Kidney (tissue), 14 donors: ENCODE data around the gene ALDH8A1. TPM values are rescaled to one million over a fixed set of nuclear protein-coding genes. Genes with fewer than 3 reads are reported as not detected.

Experiments used
- DNase-seq, 5 donors: peaks; one replicate each; pipeline ENCODE4 v3.0.0-alpha.2; 2013 to 2020
- FAIRE-seq: peaks from 2 replicates; lab custom pipeline; 2012; peaks lifted over from hg19 to GRCh38; lab: Jason Lieb, UNC
- H3K27ac ChIP-seq, 2 donors: one replicate each; pipeline ENCODE4 v1.7.0; 2013; ENCODE audit warnings: low read depth in 2 of 2, low read length in 2 of 2, inconsistent platforms in 1 of 2
- H3K27me3 ChIP-seq: one replicate; pipeline ENCODE4 v1.7.1; 2013; ENCODE audit warnings: low read length, inconsistent platforms; ENCODE audit not compliant: control insufficient read depth, insufficient read depth
- H3K36me3 ChIP-seq, 3 donors: one replicate each; pipeline versions ENCODE4 v1.7.0 to v1.7.1; 2013; ENCODE audit warnings: low read length in 3 of 3, control low read depth in 1 of 3, inconsistent platforms in 1 of 3; ENCODE audit not compliant: insufficient read depth in 3 of 3, control insufficient read depth in 2 of 3
- H3K4me1 ChIP-seq, 3 donors: one replicate each; pipeline versions ENCODE4 v1.7.0 to v1.7.1; 2013; ENCODE audit warnings: low read length in 3 of 3, inconsistent platforms in 1 of 3, low read depth in 1 of 3; ENCODE audit not compliant: control insufficient read depth in 2 of 3, insufficient read depth in 2 of 3
- H3K4me3 ChIP-seq, 3 donors: one replicate each; pipeline versions ENCODE4 v1.7.0 to v1.8.1; 2013; ENCODE audit warnings: low read length in 3 of 3, control low read depth in 1 of 3, inconsistent platforms in 1 of 3
- H3K9ac ChIP-seq, 3 donors: one replicate each; pipeline versions ENCODE4 v1.7.0 to v1.7.1; 2013; ENCODE audit warnings: low read length in 3 of 3, control low read depth in 1 of 3, inconsistent platforms in 1 of 3
- H3K9me3 ChIP-seq, 3 donors: one replicate each; pipeline versions ENCODE4 v1.7.0 to v1.7.1; 2013; ENCODE audit warnings: low read length in 3 of 3, control low read depth in 1 of 3, inconsistent platforms in 1 of 3; ENCODE audit not compliant: control insufficient read depth in 2 of 3, insufficient read depth in 1 of 3
- intact Hi-C: fragments of 100-400 bp; cut with DNase I; formaldehyde crosslinking; loops from one replicate; pipeline ENCODE4 v1.11.1; 2022
- polyA plus RNA-seq: library from polyadenylated mRNA; stranded (reverse); fragments of 350-450 nt; fragmentation: Illumina TruSeq; extraction: RNeasy Lipid Tissue Mini Kit (QIAGEN cat#74804); gene quantifications from one replicate; pipeline ENCODE4 v1.2.3, GENCODE V29; 2014; ENCODE audit warnings: low read depth, low replicate concordance; ENCODE audit not compliant: insufficient read depth
- total RNA-seq: library from RNA; stranded (reverse); fragmentation: NEBNext Ultra II Directional; extraction: Animal tissue kit (Norgen Biotek cat#: 25700); gene quantifications from one replicate; pipeline ENCODE4 v1.2.1, GENCODE V29; 2021
- TF ChIP-seq, protein P1 (sequence below): IDR thresholded peaks from 3 replicates; pipeline ENCODE4 v1.5.1; 2012; ENCODE audit warnings: mild to moderate bottlenecking, moderate library complexity, borderline replicate concordance; ENCODE audit not compliant: insufficient read depth; ENCODE audit errors: extremely low read depth
- donor health status: control.
- donor health status: control.
- donor health status: control.
- donor health status: control.
- donor health status: control.
- donor health status: DM: yes; HTN: yes; CAD: no.
- donor health status: Normal renal cell carcinoma (clear cell type).

The ALDH8A1 gene
- total and polyA plus RNA-seq, 2 donors from 2014 or later, result 11.2 to 56.7 TPM

DNA sequence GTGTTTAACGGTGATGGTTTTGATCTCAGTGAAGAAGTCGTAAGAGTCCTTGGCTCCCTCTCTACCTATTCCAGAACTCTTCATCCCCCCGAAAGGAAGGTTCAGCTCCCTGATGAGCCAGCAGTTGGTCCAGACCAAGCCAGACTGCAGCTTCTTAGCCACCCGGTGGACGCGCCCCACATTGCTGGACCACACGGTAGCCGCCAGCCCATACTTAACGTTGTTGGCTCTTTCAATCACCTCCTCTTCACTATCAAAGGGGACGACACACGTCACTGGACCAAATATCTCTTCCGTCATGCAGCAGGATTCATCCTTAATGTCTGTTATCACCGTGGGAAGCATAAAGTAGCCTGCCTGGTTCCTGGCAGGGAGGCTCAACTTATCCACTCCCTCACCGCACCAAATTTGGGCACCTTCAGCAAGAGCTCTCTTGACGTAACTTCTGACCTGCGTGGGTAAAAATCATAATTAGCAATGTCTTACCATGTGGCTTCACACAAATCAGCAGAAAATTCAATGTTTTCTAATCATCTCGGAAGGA lies 31.4 kb downstream of the ALDH8A1 start:
- FAIRE-seq (no peak), DNase-seq (no peak)
- Histone ChIP-seq H3K27ac (no peak overlapping the region), H3K9ac (no peak overlapping the region), H3K9me3 (no peaks in the 10 kb centered on the region), H3K27me3 (no peaks in the 10 kb centered on the region), H3K4me3 (no peak overlapping the region), H3K4me1 (no peaks in the 10 kb centered on the region), H3K36me3 (peaks cover 0 to 20% (median 2%) of the 10 kb centered on the region in 3 donors)
- TF ChIP-seq, protein P1, sequence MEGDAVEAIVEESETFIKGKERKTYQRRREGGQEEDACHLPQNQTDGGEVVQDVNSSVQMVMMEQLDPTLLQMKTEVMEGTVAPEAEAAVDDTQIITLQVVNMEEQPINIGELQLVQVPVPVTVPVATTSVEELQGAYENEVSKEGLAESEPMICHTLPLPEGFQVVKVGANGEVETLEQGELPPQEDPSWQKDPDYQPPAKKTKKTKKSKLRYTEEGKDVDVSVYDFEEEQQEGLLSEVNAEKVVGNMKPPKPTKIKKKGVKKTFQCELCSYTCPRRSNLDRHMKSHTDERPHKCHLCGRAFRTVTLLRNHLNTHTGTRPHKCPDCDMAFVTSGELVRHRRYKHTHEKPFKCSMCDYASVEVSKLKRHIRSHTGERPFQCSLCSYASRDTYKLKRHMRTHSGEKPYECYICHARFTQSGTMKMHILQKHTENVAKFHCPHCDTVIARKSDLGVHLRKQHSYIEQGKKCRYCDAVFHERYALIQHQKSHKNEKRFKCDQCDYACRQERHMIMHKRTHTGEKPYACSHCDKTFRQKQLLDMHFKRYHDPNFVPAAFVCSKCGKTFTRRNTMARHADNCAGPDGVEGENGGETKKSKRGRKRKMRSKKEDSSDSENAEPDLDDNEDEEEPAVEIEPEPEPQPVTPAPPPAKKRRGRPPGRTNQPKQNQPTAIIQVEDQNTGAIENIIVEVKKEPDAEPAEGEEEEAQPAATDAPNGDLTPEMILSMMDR, result no peak
- intact Hi-C loops, result no loop called here

DNA sequence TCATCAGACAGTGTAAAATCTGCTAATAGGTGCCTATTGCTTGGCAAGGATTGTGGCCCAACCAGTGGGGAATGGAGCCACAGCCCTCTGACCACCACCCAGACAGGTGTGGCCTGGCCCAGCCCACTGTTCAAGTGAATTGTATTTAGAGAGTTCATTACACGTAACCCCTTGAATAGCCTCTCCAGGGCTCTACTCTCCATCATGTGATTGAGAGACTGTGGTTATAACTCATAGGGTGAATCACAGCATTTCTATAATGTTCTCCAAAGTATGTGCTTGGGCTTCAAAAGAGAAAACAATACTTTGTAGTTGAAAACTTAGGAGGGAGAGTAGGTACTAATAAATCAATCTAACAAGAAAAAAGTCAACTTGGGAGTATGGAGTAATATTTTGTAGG lies 38.4 kb downstream of the ALDH8A1 start:
- no peak overlapping the region for H3K9ac ChIP-seq
- FAIRE-seq (no peak), DNase-seq (no peak)
- TF ChIP-seq, protein P1, result no peak
- H3K27ac ChIP-seq, result no peak overlapping the region
- H3K36me3 ChIP-seq, result peaks cover 0 to 4% (median 0%) of the 10 kb centered on the region in 3 donors
- intact Hi-C loops, result no loop called here
- no peaks in the 10 kb centered on the region for H3K27me3 ChIP-seq
- H3K4me3 ChIP-seq, result no peak overlapping the region
- H3K4me1 ChIP-seq, result peaks cover 0 to 5% (median 2%) of the 10 kb centered on the region in 3 donors
- no peaks in the 10 kb centered on the region for H3K9me3 ChIP-seq

DNA sequence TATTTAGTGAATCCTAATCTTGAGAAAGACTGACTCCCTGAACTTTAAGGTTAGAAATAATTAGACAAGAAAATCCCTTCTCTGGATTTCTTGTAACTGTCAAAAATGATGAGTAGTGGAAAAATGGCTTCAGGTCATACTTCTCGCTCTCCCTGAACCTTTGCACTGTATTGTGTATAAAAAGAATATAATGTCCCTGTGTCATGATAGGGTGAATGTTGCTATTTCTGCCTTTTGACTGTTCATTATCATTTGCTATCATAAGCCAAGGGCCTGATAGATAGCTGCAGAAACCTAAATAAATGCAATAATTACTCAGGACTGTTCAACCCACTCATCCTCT lies 39.3 kb downstream of the ALDH8A1 start:
- H3K9ac ChIP-seq, result no peak overlapping the region
- no peak for FAIRE-seq

More for the DNA sequence above, 39.3 kb downstream of the ALDH8A1 start:
- intact Hi-C loops, result no loop called here
- H3K9me3 ChIP-seq, result no peaks in the 10 kb centered on the region
- H3K36me3 ChIP-seq, result no peaks in the 10 kb centered on the region
- peak overlapping the region in 1 of 2 donors; percentile 1 for H3K27ac ChIP-seq
- TF ChIP-seq, protein P1, result no peak
- H3K27me3 ChIP-seq, result no peaks in the 10 kb centered on the region
- H3K4me1 ChIP-seq, result peaks cover 0 to 5% (median 2%) of the 10 kb centered on the region in 3 donors
- no peak overlapping the region for H3K4me3 ChIP-seq
- DNase-seq, result peak in 1 of 5 donors; percentile 7
